ENCODE measurements around the gene PLCB2. TPM values are rescaled to one million over a fixed set of nuclear protein-coding genes. Genes with fewer than 3 reads are reported as not detected.

PLCB2 gene
- total and polyA plus RNA-seq, 2 donors (not counting 1 experiment from before 2014, with no cell fraction given), result 166 to 312 TPM

DNA sequence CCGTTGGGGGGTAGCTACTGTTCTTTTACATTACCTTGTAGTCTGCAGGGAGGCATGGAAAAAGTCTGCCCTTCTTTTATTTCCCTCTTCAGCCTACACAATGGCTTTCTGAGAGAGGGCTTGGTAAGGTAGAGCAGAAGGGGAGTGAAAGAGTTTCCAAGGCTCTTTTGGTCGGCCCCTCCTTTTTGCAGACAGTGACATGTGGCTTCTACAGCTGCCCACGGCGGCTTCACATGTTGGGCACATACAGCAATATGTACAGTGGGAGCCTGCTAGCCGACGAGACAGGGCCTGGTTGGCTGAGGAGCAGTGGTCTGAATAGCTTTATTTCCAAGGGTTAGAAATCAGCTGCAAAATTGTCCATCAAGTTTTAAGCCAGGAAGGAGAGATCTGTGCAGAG, 19.7 kb upstream of the PLCB2 start:
- DNase-seq (no peak), ATAC-seq (ENCODE audit: low read depth) (no peak)
- no peak overlapping the region for H3K4me3 ChIP-seq (ENCODE audit: control extremely low read depth in 1 of 5, extremely low read depth in 1 of 5, insufficient read depth in 1 of 5, low read depth in 2 of 5, low read length in 4 of 5)
- intact Hi-C loops (cut with micrococcal nuclease), result no loop called here
- Mint-ChIP-seq H3K4me1 (peaks cover 19% of the 10 kb centered on the region), H3K9me3 (ENCODE audit: insufficient read depth) (no peaks in the 10 kb centered on the region), H3K4me3 (no peak overlapping the region), H3K27me3 (no peaks in the 10 kb centered on the region), H3K27ac (no peak overlapping the region)
- H3K79me2 ChIP-seq (ENCODE audit: control insufficient read depth, insufficient read depth, low read length), result no peaks in the 10 kb centered on the region
- TF ChIP-seq EZH2 (IDR thresholded peaks at IDR 0.05; ENCODE audit: borderline replicate concordance, insufficient read depth, low read depth, low read length, poor library complexity, severe bottlenecking) (no peak), CTCF (IDR thresholded peaks at IDR 0.05) (no peak)
- peaks cover 21% of the 10 kb centered on the region in 2 donors for H3K4me1 ChIP-seq (ENCODE audit: control insufficient read depth in 2 of 2, insufficient read depth in 2 of 2, low read length in 2 of 2)
- 47% methylated on average over 5 of the region's 6 CpGs for whole genome bisulfite sequencing (ENCODE audit: insufficient coverage)
- no peak overlapping the region for H2AFZ ChIP-seq (ENCODE audit: insufficient read depth, low read depth, low read length, poor library complexity, severe bottlenecking)
- peaks cover 0 to 2% (median 0%) of the 10 kb centered on the region in 3 donors for H3K9me3 ChIP-seq (ENCODE audit: control extremely low read depth in 1 of 3, control insufficient read depth in 2 of 3, insufficient read depth in 1 of 3, low read length in 2 of 3)
- no peaks in the 10 kb centered on the region for H3K27me3 ChIP-seq (replicated peaks in 1 of 4; ENCODE audit: control extremely low read depth in 1 of 4, control insufficient read depth in 3 of 4, insufficient read depth in 4 of 4, low read length in 3 of 4)
- no peak overlapping the region for H3K27ac ChIP-seq (ENCODE audit: low read length in 2 of 2)
- no peak overlapping the region for H3K9ac ChIP-seq (ENCODE audit: low read length)
- H4K20me1 ChIP-seq (ENCODE audit: control insufficient read depth, insufficient read depth, low read length, poor library complexity, severe bottlenecking), result no peaks in the 10 kb centered on the region
- H3K36me3 ChIP-seq (replicated peaks in 1 of 2; ENCODE audit: control extremely low read depth in 1 of 2, control insufficient read depth in 1 of 2, extremely low read depth in 1 of 2, insufficient read depth in 2 of 2, low read length in 1 of 2), result no peaks in the 10 kb centered on the region
- ChIA-PET CTCF (interaction anchor here (1.0 to 7.3 kb wide), 6 partner anchors 10 to 48 kb away, joined by 3 to 134 read pairs (median 28); partner anchors contain the start of genes CCDC9B and PLCB2), POLR2A (no interaction called here)
- no peak overlapping the region for H3K4me2 ChIP-seq (replicated peaks; ENCODE audit: low read depth, low read length, poor library complexity, severe bottlenecking)

DNA sequence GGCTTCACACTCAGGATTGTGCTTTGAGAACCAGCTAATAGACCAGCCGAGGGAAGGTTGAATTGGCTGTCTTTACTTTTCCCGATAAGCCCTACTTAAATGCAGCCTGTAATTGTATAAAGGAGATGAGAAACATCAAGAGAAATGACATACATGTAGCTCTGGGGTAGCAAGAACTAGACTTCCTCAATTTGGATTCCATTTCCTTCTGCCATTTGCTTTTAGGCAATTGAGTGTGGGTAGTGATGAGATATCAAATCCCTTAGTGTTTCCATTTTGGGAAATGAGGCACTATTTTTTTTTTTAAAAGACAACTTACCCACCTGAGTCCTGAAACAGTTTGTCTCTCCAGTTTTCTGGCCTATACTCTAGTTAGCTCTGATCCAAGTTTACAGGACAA, 18.0 kb upstream of the PLCB2 start:
- Histone ChIP-seq H3K9me3 (ENCODE audit: control extremely low read depth in 1 of 3, control insufficient read depth in 2 of 3, insufficient read depth in 1 of 3, low read length in 2 of 3) (peaks cover 0 to 2% (median 0%) of the 10 kb centered on the region in 3 donors), H3K4me2 (replicated peaks; ENCODE audit: low read depth, low read length, poor library complexity, severe bottlenecking) (peak overlapping the region; percentile 92), H4K20me1 (ENCODE audit: control insufficient read depth, insufficient read depth, low read length, poor library complexity, severe bottlenecking) (no peaks in the 10 kb centered on the region), H3K27ac (ENCODE audit: low read length in 2 of 2) (no peak overlapping the region), H2AFZ (ENCODE audit: insufficient read depth, low read depth, low read length, poor library complexity, severe bottlenecking) (no peak overlapping the region), H3K9ac (ENCODE audit: low read length) (no peak overlapping the region), H3K4me3 (ENCODE audit: control extremely low read depth in 1 of 5, extremely low read depth in 1 of 5, insufficient read depth in 1 of 5, low read depth in 2 of 5, low read length in 4 of 5) (no peak overlapping the region), H3K79me2 (ENCODE audit: control insufficient read depth, insufficient read depth, low read length) (no peaks in the 10 kb centered on the region), H3K36me3 (replicated peaks in 1 of 2; ENCODE audit: control extremely low read depth in 1 of 2, control insufficient read depth in 1 of 2, extremely low read depth in 1 of 2, insufficient read depth in 2 of 2, low read length in 1 of 2) (no peaks in the 10 kb centered on the region), H3K27me3 (replicated peaks in 1 of 4; ENCODE audit: control extremely low read depth in 1 of 4, control insufficient read depth in 3 of 4, insufficient read depth in 4 of 4, low read length in 3 of 4) (peaks cover 0 to under 1% (median 0%) of the 10 kb centered on the region in 4 experiments), H3K4me1 (ENCODE audit: control insufficient read depth in 2 of 2, insufficient read depth in 2 of 2, low read length in 2 of 2) (peaks cover 21% of the 10 kb centered on the region in 2 donors)
- intact Hi-C loops (cut with micrococcal nuclease), result no loop called here
- ChIA-PET CTCF (interaction anchor here (0.9 to 7.3 kb wide), 8 partner anchors 11 to 108 kb away, joined by 3 to 134 read pairs (median 6); partner anchors contain the start of genes CCDC9B and PLCB2), POLR2A (no interaction called here)
- no peaks in the 10 kb centered on the region for H3K9me3 Mint-ChIP-seq (ENCODE audit: insufficient read depth)
- no peak for DNase-seq
- TF ChIP-seq CTCF (IDR thresholded peaks at IDR 0.05), result no peak
- no peak for TF ChIP-seq EZH2 (IDR thresholded peaks at IDR 0.05; ENCODE audit: borderline replicate concordance, insufficient read depth, low read depth, low read length, poor library complexity, severe bottlenecking)
- WGBS (ENCODE audit: insufficient coverage), result no CpG with 5 or more reads among the region's 2 CpGs
- H3K4me1 Mint-ChIP-seq, result peaks cover 29% of the 10 kb centered on the region
- H3K4me3 Mint-ChIP-seq, result peak overlapping the region; percentile 85
- no peaks in the 10 kb centered on the region for H3K27me3 Mint-ChIP-seq
- H3K27ac Mint-ChIP-seq, result no peak overlapping the region
- ATAC-seq (ENCODE audit: low read depth), result no peak
